Measurements from ENCODE around the gene MTFP1.
A peak's percentile ranks its signal among the peaks of the same experiment; 100 is the strongest.
"Not testable (repeated sequence)": the region's sequence is repeated elsewhere in the genome, so short reads cannot be mapped to it uniquely, and the experiment has no call there.

The MTFP1 gene

DNA sequence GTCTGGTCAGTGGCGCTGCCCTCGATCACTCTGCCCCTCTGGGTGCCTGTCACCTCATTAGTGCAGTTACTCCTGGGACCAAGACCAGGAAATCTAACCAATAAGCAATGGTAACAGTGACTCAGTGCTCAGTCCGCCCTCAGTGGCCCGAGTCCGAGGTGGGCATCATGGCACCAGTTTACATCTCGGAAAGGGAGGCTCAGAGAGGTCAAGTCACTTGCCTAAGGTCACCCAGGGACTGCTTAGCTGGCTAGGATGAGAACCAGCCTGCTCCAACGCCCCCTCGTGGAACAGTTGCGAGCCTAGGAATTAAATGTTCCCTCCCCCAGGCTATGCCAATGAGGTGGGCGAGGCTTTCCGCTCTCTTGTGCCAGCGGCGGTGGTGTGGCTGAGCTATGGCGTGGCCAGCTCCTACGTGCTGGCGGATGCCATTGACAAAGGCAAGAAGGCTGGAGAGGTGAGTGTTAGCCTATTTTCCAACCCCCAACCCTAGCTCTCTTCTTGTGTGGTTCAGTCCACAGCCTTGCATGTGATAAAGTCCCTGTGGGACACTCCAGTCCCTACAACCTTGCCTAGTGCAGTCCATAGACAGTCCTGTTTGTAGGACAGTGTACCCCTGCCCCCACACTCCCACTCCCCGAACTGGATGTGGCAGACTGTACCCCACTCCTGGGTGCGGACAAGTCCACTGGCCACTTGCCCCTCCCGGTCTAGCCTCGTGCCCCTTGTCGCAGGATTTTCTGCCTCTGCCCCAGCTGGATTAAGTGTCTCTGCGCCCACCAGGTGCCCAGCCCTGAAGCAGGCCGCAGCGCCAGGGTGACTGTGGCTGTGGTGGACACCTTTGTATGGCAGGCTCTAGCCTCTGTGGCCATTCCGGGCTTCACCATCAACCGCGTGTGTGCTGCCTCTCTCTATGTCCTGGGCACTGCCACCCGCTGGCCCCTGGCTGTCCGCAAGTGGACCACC lies 1.1 kb downstream of the MTFP1 start:
- peak; percentile 90 to 94 (median 92) for DNase-seq

DNA sequence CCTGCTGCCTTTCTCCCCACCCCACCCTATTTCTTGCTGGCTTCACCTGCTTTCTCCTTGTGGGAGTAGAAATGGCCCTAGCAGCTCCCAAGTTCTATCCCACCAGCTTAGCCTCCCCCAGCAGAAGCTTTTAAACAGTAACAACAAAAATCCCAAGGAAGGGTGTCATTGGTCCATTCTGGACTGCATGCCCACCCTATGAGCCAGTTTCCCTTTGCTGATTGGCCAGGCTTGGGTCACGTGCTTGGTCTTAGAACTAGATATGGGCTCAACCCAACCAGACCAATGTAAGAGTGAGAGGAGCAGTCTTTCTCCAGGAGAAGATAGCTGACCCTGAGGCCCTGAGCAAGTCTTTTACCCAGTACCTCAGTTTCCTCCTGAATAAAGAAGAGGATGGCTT lies 2.3 kb downstream of the MTFP1 start:
- DNase-seq = no peak

GRCh38 chr22:30429887-30430286 lies 4.3 kb downstream of the MTFP1 start:
- DNase-seq = no peak

GRCh38 chr22:30430933-30431332 lies 5.4 kb downstream of the MTFP1 start:
- DNase-seq = no peak

GRCh38 chr22:30432096-30432495 lies 6.5 kb downstream of the MTFP1 start:
- no peak for DNase-seq

GRCh38 chr22:30432520-30432919 lies 7.0 kb downstream of the MTFP1 start:
- no peak for DNase-seq

GRCh38 chr22:30433227-30433626 lies 7.7 kb downstream of the MTFP1 start:
- no peak for DNase-seq

DNA sequence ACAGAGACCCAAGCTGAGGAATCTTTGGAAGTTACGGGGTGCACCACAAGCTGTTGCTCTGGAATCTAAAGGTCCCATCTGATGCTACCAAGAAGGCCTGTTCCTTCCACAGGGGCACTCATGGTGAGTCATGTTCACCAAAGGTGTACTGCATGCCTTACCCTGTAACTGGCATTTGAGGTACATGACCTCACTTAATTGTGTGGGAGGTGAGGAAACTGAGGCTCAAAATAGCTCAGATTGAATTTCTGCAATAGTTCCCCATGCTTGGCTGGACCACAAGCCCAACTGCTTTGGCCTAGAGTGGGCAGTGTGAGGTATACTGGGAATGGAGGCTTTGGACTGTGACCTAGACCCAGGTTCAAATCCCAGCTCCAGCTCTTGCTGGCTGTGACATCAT lies 8.2 kb downstream of the MTFP1 start:
- no peak for DNase-seq

DNA sequence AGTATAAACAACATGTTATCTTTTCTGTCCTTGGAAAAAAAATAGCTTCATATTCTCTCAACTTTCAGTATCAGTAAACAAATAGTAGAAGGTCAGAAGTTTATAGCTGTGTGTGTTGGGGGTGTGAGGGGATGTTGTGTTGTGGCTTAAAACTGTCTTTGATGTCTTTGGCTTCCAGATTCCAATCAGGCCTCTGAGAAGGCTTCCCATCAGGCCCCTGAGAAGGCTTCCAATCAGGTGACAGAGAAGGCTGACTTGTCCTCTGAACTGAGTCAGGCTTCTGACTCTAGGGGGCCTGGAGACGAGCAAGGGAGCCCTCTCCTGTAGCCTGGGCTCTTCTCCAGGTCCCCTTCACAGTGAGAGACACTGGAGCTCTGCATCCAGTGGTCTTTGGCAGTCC lies 9.3 kb downstream of the MTFP1 start:
- no peak for DNase-seq

- no peak for DNase-seq
These were observed 10.1 kb downstream of the MTFP1 start for GRCh38 chr22:30435674-30436126.

GRCh38 chr22:30436196-30436595 lies 10.6 kb downstream of the MTFP1 start:
- no peak for DNase-seq

DNA sequence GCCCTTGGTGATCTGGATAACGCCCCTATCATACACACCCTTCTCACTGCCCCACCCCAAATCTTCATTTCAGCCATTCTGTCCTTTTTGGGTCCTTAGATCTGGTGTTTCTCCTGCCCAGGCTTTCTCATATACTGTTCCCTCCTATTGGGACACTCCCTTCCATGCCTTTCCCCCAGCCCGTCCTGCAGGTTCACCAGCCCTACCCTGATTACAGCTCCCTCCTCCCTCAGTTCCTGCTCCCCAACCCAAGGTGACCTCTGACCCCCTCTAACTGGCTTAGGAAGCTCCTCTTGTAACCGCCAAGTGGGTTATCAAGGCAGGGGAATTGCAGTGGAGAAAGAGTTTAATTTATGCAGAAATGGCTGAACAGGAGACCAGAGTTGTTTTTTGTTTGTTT lies 13.0 kb downstream of the MTFP1 start:
- no peak for DNase-seq

GRCh38 chr22:30439226-30439625 lies 13.7 kb downstream of the MTFP1 start:
- no peak for DNase-seq

DNA sequence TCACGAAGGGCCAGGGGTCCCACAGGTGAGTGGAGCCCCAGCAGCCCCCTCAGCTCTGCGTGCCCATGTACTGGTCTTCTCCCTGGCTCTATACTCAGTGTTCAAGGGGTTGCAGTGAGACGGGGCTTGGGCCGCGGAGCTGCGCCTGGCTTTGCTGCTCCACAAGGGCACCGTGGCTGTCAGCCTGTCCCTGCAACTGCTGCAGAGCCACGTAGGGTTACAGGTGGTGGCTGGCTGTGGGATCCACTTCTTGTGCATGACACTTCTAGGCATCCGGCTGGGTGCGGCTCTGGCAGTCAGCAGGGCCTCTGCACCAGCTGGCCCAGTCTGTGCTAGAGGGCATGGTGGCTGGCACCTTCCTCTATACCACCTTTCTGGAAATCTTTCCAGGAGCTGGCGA lies 14.3 kb downstream of the MTFP1 start:
- no peak for DNase-seq

GRCh38 chr22:30441088-30441487 lies 15.5 kb downstream of the MTFP1 start:
- no peak for DNase-seq

GRCh38 chr22:30444632-30445437 lies 19.3 kb downstream of the MTFP1 start:
- DNase-seq = peak; percentile 62 to 78 (median 74)

DNA sequence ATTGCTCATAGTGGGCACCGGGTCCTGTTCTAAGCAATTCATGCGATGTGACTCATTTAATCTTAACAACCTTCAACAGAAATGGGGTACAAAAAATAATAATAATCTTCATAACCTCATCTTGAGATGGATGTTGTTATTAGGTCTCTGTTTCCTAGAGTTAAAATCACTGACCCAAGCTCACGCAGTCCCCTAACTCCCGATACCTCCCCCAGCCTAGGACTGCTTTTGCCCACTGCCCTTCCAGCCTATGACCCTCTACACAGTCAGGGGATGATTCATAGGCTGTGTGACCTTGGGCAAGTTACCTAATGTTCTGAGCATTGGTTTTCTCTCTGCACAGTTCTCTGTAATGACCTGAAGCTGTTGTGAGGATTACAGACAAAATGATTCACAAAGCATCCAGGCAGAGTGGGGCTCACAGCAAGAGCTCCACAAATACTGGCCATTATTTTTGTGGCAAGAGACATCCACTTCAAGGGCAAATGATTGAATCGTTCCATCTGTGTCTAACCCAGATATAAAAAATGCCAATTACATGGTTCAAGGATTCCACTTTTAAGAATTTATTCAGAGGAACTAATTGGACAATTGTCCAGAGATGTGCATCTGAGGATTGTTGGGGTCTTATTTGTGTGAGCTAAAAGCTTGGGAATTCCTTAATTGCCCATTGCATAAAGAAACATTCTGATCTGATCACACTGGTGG lies 20.0 kb downstream of the MTFP1 start:
- DNase-seq = peak in 2 of 4 experiments; percentile 28 to 46

DNA sequence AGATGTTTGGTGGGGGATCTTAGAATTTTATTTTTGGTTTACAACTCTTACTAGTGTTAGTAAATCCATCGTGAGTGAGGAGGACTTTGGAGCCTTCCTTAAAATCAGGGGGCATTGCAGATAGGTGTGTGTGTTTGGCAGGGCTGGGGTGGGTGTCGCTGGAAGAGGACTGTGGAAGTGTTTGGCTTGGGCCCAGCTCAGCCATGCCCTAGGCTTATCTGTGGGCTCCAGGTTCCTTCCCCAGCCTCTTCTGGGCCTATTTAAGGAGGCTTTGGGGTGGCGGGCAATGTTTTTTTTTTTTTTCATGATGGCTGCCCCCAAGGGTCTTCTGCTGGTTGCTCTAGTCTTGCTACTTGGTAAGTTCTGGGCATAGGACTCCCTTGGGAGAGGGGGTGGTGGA lies 22.1 kb downstream of the MTFP1 start:
- DNase-seq = no peak

DNA sequence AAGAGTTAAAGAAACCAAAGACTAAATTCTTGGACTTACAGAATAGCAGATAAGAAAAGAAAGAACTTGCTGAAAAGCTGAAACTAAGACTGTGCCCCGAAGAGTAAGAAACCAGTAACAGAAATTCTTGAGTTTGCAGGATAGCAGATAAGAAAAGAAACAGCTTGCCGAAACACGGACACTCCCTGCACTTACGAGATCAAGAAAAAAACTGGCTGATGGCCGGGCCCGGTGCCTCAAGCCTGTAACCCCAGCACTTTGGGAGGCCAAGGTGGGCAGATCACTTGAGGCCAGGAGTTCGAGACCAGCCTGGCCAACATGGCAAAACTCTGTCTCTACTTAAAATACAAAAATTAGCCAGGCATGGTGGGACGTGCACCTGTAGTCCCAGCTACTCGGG lies 25.9 kb downstream of the MTFP1 start:
- not testable (repeated sequence) for DNase-seq

GRCh38 chr22:30452861-30453260 lies 27.3 kb downstream of the MTFP1 start:
- no peak for DNase-seq

DNA sequence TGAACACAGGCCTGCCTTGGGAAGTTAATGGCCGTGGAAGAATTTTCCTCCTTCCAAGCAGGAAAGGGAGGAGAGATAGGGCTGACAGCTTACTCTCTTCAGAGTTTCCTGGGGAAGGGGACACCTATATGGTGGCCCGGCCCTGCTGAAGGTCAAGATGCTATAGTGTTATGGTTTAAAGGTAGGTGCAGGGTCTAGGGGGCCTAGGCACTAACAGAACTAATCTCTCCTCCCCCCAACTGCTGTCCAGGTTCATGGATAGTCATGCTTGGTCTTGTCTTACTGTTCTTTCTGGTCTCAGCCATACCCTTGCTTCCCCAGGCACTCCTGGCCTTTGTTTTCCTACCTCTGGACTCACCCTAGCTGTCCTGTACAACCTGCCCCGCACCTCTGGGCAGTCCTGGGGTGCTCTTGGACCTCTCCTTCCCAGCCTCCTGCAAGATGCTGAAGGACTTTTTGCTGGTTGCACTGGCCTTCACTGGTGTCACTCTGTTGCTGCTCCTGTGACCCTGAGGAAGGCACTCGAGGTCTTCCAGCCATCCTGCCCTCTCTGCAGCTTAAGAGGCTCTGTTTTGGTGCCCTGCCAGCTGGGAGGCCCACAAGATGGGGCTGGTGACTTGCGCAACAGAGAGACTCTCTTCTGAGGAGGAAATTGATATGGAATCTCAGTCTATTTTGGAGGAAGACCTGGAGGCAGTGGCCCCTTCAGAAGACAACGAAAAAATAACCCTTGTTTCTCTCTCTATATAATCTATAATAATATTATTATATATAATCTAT lies 28.4 kb downstream of the MTFP1 start:
- peak; percentile 22 to 53 (median 40) for DNase-seq

All from suppressor macrophage (primary cell).